NCI-H1092 (cell line): ENCODE data around the gene BOLA3.
"Not testable (repeated sequence)": the region's sequence is repeated elsewhere in the genome, so short reads cannot be mapped to it uniquely, and the experiment has no call there.

Source experiments
- DNase-seq: peaks from one replicate; lab custom pipeline; 2025; lab: John Stamatoyannopoulos, UW

Gene BOLA3

DNA sequence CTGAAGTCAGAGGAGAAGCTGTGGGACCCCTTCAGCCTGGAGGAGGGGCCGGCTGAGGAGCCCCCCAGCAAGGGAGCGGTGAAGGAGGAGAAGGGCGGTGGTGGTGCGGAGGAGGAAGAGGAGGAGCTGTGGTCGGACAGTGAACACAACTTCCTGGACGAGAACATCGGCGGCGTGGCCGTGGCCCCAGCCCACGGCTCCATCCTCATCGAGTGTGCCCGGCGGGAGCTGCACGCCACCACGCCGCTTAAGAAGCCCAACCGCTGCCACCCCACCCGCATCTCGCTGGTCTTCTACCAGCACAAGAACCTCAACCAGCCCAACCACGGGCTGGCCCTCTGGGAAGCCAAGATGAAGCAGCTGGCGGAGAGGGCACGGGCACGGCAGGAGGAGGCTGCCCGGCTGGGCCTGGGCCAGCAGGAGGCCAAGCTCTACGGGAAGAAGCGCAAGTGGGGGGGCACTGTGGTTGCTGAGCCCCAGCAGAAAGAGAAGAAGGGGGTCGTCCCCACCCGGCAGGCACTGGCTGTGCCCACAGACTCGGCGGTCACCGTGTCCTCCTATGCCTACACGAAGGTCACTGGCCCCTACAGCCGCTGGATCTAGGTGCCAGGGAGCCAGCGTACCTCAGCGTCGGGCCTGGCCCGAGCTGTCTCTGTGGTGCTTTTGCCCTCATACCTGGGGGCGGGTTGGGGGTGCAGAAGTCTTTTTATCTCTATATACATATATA is 46.0 kb downstream of the BOLA3 start:
- DNase-seq = no peak

DNA sequence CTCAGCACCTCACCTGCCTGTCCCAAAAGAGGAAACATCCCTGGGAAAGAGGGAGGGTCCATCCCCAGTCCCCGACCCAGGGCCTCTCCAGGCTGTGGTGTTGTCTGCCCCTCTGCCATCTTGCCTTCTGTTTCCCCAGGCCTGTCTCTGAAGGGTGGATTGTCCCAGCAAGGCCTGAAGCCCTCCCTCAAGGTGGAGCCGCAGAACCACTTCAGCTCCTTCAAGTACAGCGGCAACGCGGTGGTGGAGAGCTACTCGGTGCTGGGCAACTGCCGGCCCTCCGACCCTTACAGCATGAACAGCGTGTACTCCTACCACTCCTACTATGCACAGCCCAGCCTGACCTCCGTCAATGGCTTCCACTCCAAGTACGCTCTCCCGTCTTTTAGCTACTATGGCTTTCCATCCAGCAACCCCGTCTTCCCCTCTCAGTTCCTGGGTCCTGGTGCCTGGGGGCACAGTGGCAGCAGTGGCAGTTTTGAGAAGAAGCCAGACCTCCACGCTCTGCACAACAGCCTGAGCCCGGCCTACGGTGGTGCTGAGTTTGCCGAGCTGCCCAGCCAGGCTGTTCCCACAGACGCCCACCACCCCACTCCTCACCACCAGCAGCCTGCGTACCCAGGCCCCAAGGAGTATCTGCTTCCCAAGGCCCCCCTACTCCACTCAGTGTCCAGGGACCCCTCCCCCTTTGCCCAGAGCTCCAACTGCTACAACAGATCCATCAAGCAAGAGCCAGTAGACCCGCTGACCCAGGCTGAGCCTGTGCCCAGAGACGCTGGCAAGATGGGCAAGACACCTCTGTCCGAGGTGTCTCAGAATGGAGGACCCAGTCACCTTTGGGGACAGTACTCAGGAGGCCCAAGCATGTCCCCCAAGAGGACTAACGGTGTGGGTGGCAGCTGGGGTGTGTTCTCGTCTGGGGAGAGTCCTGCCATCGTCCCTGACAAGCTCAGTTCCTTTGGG is 47.2 kb downstream of the BOLA3 start:
- no peak for DNase-seq

DNA sequence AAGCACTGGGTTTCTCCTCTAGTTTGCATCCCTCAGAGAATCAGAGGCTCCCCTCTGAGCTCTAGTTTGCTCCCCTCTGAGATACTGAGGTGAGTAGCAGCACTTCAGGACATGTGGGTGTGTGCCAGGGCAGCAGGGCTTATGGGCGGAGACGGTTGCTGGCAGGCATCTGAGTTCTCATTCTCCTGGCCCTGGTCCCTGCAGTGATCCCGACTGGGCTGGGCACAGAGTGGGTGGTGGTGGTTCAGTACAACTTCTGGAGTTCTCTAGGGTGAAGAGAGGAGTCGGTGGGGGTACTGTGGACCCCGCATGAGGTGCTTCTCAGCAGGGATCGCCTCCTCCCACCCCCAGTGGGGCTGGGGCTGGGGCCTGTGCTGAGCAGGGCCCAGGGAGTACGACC is 47.9 kb downstream of the BOLA3 start:
- DNase-seq = no peak

DNA sequence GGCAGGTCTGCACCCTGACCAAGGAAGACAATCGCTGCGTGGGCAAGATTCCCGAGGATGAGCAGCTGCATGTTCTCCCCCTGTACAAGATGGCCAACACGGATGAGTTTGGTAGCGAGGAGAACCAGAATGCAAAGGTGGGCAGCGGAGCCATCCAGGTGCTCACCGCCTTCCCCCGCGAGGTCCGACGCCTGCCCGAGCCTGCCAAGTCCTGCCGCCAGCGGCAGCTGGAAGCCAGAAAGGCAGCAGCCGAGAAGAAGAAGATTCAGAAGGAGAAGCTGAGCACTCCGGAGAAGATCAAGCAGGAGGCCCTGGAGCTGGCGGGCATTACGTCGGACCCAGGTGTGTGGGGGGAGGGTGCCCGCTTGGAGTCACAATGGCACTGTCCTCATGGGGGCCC is 48.4 kb downstream of the BOLA3 start:
- no peak for DNase-seq

DNA sequence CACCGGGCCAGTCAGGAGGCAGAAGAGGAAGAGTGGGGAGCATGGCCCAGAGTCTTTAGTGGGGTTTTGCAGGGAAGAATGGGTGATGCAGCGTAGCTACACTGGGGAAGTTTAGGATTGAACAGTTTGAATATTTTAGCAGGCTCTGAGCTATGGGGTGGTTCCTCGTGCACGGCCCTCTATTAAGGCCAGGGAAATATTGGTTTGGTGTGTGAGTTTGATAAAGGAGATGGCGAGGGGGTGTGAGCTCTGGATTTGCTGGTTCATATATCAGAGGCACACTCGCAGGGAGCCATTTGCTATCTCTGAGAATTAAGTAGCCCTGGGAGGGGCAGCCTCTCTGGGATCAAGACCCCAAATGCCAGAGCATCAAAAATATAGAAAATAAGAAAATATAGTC is 50.1 kb downstream of the BOLA3 start:
- DNase-seq = no peak

DNA sequence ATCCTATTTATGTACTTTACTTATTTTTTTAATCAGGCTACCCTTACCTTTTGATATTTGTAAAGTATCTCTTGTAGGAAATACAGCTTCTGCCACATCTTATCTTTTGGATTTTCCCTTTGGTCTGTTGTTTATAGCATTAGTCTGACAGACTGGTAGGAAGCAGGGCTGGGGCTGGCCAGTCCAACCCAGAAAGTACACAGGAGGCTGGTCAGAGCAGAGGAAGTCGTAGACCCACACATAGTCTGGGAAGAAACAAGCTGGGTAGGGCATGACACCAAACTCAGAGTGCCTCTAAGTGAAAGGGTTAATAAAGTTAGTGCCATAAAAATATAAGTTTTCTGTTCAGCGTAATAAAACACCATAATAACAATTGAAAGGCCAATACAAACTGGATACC is 51.7 kb downstream of the BOLA3 start:
- DNase-seq = no peak

DNA sequence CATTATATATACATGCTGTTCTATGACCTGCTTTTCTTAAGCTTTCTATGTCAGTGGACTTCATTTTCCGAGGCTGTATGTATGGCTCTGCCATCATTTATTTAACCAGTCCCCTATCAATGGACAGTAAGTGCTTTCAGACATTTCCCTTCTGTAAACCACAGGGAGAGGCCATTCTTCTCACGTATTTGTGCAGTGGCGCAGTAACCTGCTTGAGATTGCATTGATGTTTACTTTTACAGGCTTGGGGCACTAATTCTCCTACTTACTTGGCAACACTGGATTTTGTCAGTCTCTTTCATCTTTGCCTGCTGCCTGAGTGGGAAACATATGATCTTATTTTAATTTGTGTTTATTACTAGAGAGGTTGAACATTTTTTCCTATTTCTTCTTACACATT is 52.1 kb downstream of the BOLA3 start:
- DNase-seq = peak; percentile 8

DNA sequence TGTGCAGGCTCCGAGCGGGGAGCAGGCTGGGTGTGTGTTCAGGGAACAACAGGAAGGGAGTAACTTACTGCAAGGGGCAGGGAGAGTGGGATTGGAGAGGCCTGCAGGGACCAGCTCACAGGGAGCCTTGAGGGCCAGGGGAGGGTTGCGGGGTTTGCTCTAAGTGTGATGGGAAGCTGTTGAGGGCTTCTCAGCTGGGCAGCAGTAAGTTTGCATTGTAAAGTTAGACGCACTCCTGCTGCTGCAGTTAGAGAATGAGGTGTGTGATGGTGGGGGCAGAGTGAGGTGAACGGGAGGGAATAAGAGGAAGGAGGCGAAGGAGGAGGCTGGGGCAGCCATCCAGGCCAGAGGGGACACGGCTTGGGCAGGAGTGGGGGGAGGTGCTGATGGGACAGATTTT is 53.4 kb downstream of the BOLA3 start:
- DNase-seq = no peak

DNA sequence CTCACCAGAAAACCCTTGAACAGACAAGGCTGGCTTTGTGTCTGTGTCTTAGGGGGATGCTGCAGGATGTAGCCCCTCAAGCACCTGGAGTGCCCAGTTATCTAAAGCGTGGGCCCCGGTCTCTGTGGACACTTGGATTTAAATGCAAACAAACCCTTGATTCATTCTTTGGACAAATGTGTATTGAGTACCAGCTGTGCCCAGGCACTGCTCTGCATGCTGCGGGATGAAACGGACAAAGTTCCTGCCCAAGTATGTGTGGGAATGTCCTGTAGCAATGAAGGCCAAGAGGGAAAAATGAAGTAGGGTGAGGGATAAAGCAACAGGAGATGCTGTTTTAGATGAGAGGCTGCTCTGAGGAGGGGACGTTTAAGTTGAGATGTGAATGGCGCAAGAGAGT is 53.9 kb downstream of the BOLA3 start:
- DNase-seq = no peak

DNA sequence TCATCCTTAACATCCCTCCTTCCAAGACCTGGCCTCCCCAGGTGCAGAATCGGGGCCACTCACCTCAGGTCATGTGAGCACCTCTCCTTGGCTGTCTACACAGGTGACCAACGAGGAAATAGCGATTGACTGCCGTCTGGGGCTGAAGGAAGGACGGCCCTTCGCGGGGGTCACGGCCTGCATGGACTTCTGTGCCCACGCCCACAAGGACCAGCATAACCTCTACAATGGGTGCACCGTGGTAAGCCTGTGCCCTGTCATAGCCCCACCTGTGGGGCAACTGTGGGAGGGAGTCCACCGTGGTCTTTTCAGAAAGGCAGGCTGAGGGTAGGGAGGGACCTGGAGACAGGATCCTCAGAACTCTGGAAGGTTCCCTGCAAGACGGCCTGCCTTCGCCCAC is 54.3 kb downstream of the BOLA3 start:
- no peak for DNase-seq

DNA sequence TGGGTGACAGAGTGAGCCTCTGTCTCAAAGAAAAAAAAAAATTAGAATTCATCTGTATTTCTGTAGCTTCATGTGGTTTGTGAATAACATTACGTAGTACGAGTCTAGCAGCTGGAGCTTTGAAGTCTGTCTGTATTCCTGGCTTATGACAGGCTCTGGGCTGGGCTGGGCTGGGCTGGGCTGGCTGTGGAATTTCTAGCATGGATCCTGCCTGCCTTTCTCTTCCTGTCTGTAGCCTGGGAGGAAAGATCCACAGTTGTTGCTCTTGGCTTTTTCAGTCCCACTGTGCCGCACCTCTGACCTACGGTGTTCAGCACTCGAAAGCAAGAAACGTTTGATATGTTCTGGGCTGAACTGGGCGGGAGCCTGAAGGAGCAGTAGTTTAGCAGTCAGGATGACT is 55.4 kb downstream of the BOLA3 start:
- no peak for DNase-seq

DNA sequence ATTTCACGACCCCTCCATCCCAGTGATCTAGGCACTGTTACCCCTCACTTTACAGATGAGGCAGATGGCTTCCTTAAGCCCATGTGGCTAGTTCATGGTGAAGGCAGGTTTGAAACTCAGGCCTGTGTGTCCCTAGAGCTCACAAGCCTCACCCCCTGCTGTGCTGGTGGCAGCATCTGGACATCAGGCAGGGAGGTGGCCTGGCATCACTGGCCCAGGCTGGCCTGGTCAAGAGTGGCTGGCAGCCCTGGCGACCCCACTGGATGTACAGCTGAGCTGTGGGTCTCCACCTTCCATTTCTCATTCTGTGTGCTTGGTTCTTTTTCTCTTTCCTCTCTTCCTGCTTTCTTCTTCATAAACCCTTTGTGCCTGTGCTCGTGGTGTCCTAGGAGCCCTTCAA is 56.3 kb downstream of the BOLA3 start:
- no peak for DNase-seq

DNA sequence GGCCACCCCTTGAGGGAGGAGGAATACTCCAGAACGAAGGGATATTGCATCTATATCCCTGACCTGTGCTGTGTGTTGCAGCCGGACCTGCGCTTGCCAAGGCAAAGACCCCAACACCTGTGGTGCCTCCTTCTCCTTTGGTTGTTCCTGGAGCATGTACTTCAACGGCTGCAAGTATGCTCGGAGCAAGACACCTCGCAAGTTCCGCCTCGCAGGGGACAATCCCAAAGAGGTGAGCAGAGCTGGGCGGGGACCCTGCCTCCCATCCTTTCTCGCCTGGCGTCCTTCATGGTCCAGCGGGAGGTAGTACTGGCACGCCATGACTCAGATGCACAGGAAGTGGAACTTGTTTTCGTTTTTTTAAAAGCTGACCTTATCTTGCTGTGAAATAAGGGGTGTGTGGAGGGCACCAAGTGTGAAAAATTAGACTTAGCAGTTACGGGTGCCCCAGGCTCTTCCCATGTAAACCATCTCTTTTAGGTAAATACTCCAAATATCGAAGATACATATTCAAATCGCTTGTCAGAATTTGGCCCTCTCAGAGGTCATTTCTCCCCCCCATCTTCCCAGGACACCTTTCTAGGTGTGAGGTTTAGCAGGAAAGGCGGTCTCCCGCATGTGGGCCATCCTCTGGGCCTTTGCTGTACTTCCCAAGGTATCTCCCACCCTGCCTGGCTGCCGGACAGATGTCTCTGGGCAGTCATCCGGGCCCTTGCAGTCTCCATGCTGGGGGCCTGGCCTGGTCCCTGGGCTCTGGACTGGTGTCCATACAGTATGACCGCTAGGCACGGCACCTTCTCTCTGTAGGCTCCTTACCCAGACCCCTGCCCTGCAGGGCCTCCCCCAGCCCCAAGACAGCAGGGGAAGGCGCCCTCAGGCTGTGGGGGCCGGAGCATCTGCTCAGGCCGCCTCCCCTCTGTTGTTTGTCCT is 57.6 kb downstream of the BOLA3 start:
- DNase-seq = no peak

DNA sequence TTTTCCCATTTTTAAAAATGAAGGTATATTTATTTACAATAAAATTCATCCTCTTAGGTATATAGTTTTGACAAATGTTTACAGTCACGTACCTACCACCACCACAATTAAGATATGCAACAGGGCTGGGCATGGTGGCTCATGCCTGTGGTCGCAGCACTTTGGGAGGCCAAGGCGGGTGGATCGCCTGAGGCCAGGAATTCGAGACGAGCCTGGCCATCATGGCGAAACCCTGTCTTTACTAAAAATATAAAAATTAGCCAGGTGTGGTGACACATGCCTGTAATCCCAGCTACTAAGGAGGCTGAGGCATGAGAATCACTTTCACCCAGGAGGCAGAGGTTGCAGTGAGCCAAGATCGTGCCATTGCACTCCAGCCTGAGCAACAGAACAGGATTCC is 59.0 kb downstream of the BOLA3 start:
- not testable (repeated sequence) for DNase-seq

DNA sequence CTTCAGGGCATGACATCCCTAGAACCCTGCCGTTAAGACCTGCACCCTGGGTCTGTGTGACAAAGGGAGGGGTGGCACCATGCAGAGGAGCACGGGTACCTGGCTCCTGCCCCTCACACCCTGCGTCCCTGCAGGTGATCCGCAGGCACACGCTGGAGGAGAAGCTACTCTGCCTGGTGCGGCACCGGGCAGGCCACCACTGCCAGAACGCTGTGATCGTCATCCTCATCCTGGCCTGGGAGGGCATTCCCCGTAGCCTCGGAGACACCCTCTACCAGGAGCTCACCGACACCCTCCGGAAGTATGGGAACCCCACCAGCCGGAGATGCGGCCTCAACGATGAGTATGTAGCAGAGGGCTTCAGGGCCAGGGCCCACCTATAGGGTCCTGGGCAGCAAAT is 60.0 kb downstream of the BOLA3 start:
- DNase-seq = no peak

DNA sequence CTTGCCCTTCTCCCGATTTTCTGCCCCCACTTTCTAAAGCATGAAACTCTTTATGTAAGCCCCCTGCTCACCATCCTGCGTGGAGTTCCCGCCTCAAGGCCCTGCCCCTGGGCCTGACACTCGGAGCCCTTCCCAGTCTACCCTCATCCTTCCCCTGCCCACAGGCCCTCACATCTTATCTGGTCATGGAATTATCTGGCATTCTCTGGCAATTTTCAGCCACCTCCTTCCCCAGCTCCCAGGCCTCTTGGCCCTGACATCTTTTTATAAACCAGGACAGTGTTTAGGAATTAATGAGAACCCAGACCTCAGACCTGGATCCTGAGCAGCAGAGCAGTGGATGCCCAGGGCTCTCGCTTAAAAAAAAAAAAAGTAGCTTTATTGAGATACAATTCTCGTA is 61.7 kb downstream of the BOLA3 start:
- DNase-seq = no peak
